HG02970 (cell line): ENCODE results near the gene FMNL3.

Experiments used
- ATAC-seq: cut with Tn5 transposase; IDR thresholded peaks from one replicate; pipeline ENCODE4 v1.9.1; 2021; ENCODE audit warnings: mild to moderate bottlenecking, moderate library complexity, moderate number of reproducible peaks; ENCODE audit not compliant: unreplicated experiment, low FRiP score

FMNL3 gene

GRCh38 chr12:49654715-49655114, 52.5 kb downstream of the FMNL3 start:
- ATAC-seq = no peak

- no peak for ATAC-seq
These were observed 54.2 kb downstream of the FMNL3 start for GRCh38 chr12:49652921-49653520.

GRCh38 chr12:49651855-49652254, 55.4 kb downstream of the FMNL3 start:
- ATAC-seq = no peak

GRCh38 chr12:49649892-49650291, 57.3 kb downstream of the FMNL3 start:
- no peak for ATAC-seq

DNA sequence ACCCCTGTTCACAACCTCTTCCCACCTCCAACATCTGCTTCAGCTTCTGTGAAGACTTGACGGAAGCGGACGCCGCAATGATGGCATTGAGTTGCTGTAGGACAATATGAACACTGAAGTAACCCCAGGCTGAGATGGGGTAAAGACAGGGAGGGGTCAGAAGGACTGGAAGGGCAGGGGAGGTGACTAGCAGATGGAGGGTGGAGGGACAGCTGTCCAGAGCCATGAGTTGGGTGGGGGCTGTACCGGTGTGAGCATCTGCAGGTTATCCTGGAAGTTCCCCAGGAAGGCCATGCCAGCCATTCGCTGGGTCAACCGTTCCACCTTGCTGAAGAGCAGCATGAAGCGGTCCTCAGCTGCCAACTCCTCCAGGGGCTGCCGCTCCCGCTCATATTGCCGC, 57.8 kb downstream of the FMNL3 start:
- ATAC-seq = no peak

DNA sequence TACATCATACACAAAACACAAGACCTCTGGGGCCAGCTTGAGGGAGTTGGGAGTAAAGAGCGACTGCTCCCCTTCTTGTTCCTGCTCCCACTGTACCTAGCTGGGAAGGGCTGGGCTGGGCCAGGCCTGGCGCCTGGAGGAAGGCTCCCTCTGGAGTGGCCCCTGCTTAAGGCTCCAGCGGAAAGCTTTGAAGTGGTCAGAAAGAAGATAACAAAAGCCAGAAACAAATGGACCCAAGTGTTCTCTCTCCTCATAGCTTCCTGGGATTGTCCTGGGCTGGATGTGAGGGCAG, 58.5 kb downstream of the FMNL3 start:
- ATAC-seq = no peak

DNA sequence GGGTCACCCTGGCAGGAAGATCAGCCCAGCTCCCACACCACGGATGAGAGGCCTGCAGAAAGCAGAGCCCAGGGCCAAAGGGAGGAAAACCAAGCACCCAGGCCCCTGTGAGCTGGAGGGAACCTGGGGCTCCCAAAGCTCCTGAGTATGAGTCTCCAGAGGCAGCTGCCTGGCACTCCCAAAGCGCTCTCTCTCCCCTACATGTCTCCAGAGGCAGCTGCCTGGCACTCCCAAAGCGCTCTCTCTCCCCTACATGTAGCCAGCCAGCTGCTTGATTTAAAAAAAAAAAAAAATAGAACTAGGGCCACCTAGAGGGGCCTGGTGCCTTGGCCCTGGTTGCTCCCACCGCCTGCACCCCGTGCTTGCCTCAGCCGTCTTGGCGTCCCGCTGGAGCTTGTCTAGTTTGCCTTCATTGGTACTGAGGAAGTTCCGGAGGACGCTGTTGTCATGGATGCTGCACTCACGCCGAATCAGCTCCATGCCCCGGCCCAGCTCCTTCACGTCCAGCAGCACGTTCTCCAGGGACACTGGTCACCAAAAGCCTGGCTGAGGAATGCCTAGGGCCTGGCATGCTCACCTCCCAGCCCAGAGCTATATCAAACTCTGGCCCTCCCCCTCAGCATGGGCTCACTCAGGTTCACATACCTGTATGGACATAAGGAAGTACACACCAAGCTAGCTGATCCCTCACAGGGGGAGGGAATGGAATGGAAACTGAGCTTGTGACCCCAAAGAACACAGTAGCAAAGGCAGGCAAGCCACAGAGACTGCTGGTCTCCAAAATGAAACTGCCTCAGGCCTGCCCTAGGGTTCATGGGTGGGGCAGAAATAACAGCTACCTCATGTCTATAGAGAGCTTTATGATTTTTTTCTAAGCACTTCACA, 59.1 kb downstream of the FMNL3 start:
- no peak for ATAC-seq

GRCh38 chr12:49646871-49647654, 60.1 kb downstream of the FMNL3 start:
- no peak for ATAC-seq

- ATAC-seq = no peak
These were observed 60.8 kb downstream of the FMNL3 start for GRCh38 chr12:49646331-49646830.

GRCh38 chr12:49645146-49646039, 61.8 kb downstream of the FMNL3 start:
- ATAC-seq = no peak

GRCh38 chr12:49644620-49644994, 62.6 kb downstream of the FMNL3 start:
- ATAC-seq = no peak

- ATAC-seq = no peak
These were observed 63.1 kb downstream of the FMNL3 start for GRCh38 chr12:49643961-49644619.

- no peak for ATAC-seq
These were observed 64.1 kb downstream of the FMNL3 start for GRCh38 chr12:49643135-49643534.

DNA sequence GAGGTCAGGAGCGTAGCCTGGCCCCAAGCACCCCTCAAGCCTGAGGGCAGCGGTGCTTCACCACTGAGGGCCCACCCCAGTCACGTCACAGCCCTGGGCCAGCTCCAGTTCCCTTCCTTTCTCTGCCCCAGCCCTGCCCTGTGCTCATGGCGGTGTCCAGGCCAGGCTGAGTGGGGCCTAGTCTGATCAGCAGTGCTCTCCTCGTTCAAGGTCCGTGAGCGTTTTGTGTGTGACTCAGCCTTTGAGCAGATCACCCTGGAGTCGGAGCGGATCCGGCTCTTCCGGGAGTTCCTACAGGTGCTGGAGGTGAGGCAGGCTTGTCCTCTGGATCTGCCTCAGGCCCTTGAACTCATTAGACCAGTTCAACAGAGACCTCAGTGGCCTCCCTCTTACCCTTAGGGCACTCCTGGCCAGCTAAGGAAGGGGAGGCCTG, 64.8 kb downstream of the FMNL3 start:
- ATAC-seq = no peak

DNA sequence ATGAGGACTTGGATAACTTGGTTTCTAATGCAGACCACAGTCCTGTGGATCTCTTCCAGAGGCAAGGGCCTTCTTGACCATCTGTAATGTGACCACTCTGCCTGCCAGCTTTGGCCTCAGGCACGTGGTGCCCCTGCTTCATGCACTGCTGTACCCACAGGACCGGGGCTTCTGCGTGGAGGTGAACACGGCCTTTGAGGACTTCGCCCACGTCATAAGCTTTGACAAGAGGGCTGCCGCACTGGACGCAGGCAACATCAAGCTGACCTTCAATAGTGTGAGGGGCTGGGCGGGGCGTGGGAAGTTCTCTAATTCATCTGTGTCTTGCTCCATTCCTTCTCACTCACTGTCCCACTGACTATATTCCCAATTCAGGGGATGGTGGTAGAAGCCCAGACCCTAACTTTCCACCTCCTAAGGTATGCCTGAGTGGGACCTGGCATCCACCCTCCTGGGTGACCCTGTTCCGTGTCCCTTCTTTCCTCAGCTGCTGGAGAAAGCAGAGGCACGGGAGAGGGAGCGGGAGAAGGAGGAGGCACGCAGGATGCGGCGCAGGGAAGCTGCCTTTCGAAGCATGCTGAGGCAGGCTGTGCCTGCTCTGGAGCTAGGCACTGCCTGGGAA, 65.3 kb downstream of the FMNL3 start:
- no peak for ATAC-seq

GRCh38 chr12:49636979-49637755, 70.0 kb downstream of the FMNL3 start:
- no peak for ATAC-seq

DNA sequence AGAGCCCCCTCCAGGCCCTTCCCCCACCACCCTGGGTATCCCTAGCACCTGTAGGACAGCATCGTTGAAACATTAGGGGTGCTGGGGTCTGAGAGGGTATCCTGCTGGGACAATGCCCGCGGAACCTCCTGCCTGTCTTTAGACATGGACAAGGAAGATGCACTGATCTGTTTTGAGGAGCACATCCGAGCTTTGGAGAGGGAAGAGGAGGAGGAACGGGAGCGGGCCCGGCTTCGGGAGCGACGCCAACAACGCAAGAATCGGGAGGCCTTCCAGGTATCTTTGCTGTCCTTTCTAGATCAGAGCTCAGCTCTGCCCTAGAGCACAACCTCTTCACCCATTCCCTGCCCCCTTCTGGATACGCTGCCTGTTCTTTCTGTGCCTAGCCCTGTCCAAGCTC, 70.6 kb downstream of the FMNL3 start:
- no peak for ATAC-seq

DNA sequence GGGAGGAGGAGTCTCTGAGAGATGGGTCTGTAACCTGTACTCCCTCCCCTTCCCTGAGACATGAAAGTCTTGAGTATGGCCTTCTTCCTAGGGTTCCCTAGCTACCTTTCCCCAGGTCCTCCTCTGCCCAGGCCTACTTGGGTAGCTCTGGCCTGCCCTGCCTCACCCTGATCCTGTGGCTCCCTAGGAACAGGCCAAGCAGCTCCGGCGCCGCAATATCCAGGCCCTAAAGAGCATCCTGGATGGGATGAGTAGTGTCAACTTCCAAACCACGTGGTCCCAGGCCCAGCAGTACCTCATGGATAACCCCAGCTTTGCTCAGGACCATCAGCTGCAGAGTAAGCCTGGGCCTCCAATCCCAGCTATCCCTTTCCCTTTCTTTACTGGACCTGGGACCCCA, 71.5 kb downstream of the FMNL3 start:
- no peak for ATAC-seq

- ATAC-seq = no peak
These were observed 72.2 kb downstream of the FMNL3 start for GRCh38 chr12:49635036-49635435.
